HG02938 (cell line): ENCODE results near the gene ZDHHC1.

Experiments
- ATAC-seq: cut with Tn5 transposase; IDR thresholded peaks from one replicate; pipeline ENCODE4 v1.9.1; 2021; ENCODE audit warnings: mild to moderate bottlenecking, moderate library complexity; ENCODE audit not compliant: unreplicated experiment

ZDHHC1 gene

GRCh38 chr16:67415872-67416793, at the start of gene ZDHHC1:
TSS of gene ZDHHC1 (minus strand) at chr16:67416477. CDS start at chr16:67407775, 8,702 bp downstream.
- ATAC-seq = no peak

GRCh38 chr16:67464565-67464964, 48.3 kb upstream of the ZDHHC1 start:
- no peak for ATAC-seq

- ATAC-seq = no peak
These were observed 47.4 kb upstream of the ZDHHC1 start for GRCh38 chr16:67463691-67464090.

GRCh38 chr16:67463059-67463458, 46.8 kb upstream of the ZDHHC1 start:
- ATAC-seq = no peak

GRCh38 chr16:67462279-67462655, 46.0 kb upstream of the ZDHHC1 start:
- ATAC-seq = no peak

- ATAC-seq = no peak
These were observed 45.5 kb upstream of the ZDHHC1 start for GRCh38 chr16:67461600-67462278.

GRCh38 chr16:67460961-67461360, 44.7 kb upstream of the ZDHHC1 start:
- ATAC-seq = no peak

GRCh38 chr16:67460168-67460567, 43.9 kb upstream of the ZDHHC1 start:
- ATAC-seq = no peak

- ATAC-seq = no peak
These were observed 43.5 kb upstream of the ZDHHC1 start for GRCh38 chr16:67459861-67460150.

GRCh38 chr16:67459066-67459860, 43.0 kb upstream of the ZDHHC1 start:
- ATAC-seq = no peak

GRCh38 chr16:67458121-67458641, 41.9 kb upstream of the ZDHHC1 start:
- ATAC-seq = no peak

- ATAC-seq = no peak
These were observed 41.3 kb upstream of the ZDHHC1 start for GRCh38 chr16:67457611-67458010.

GRCh38 chr16:67456391-67457081, 40.3 kb upstream of the ZDHHC1 start:
- ATAC-seq = no peak

- ATAC-seq = no peak
These were observed 38.6 kb upstream of the ZDHHC1 start for GRCh38 chr16:67454852-67455251.

GRCh38 chr16:67454104-67454503, 37.8 kb upstream of the ZDHHC1 start:
- ATAC-seq = no peak

- no peak for ATAC-seq
These were observed 35.6 kb upstream of the ZDHHC1 start for GRCh38 chr16:67451704-67452435.

- no peak for ATAC-seq
These were observed 34.9 kb upstream of the ZDHHC1 start for GRCh38 chr16:67451061-67451703.

- no peak for ATAC-seq
These were observed 33.5 kb upstream of the ZDHHC1 start for GRCh38 chr16:67449739-67450138.

GRCh38 chr16:67449336-67449735, 33.1 kb upstream of the ZDHHC1 start:
- no peak for ATAC-seq

GRCh38 chr16:67448580-67448979, 32.3 kb upstream of the ZDHHC1 start:
- ATAC-seq = no peak
